ENCODE measurements around the gene ARHGEF11. TPM values are rescaled to one million over a fixed set of nuclear protein-coding genes. Genes with fewer than 3 reads are reported as not detected.
A peak's percentile ranks its signal among the peaks of the same experiment; 100 is the strongest.

ARHGEF11 gene
- total and polyA plus RNA-seq, 2 experiments from 2014 or later, result 25.0 to 26.9 TPM

DNA sequence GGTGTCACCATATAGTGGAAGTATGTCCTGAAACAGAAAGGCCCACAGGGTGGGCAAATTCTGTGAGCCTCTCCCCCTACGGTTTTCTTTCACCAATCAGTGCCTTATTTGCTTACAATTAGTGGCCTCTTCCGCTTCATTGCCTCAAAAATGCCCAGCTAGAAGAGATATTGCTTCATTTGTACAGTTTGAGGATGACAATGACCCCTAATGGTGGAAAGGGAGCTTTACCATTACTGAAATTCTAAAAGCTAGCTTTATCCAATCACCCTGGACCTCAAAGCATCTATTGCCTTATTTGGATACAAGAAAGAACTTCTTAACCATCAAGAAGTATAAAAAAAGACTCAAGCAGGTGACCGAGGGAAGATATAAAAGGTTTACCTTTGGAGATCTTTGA lies 75.5 kb downstream of the ARHGEF11 start:
- Histone ChIP-seq H3K4me3 (no peak overlapping the region), H3K4me1 (ENCODE audit: insufficient read depth) (peaks cover 20% of the 10 kb centered on the region), H2AFZ (no peak overlapping the region), H4K20me1 (ENCODE audit: insufficient read depth, poor library complexity, severe bottlenecking) (no peaks in the 10 kb centered on the region), H3K27me3 (no peaks in the 10 kb centered on the region), H3K36me3 (replicated peaks; ENCODE audit: insufficient read depth, low read depth) (no peaks in the 10 kb centered on the region), H3K27ac (no peak overlapping the region), H3K9me2 (replicated peaks; ENCODE audit: insufficient read depth) (no peaks in the 10 kb centered on the region), H3K4me2 (no peak overlapping the region), H3K9me3 (ENCODE audit: low read depth) (no peaks in the 10 kb centered on the region), H3K79me2 (no peaks in the 10 kb centered on the region)
- DNase-seq (ENCODE audit: low spot score), result no peak
- 81% methylated on average over 3 of the region's 3 CpGs for WGBS (ENCODE audit: low lambda C conversion rate, missing lambda C conversion rate)
- TF ChIP-seq, protein P1, sequence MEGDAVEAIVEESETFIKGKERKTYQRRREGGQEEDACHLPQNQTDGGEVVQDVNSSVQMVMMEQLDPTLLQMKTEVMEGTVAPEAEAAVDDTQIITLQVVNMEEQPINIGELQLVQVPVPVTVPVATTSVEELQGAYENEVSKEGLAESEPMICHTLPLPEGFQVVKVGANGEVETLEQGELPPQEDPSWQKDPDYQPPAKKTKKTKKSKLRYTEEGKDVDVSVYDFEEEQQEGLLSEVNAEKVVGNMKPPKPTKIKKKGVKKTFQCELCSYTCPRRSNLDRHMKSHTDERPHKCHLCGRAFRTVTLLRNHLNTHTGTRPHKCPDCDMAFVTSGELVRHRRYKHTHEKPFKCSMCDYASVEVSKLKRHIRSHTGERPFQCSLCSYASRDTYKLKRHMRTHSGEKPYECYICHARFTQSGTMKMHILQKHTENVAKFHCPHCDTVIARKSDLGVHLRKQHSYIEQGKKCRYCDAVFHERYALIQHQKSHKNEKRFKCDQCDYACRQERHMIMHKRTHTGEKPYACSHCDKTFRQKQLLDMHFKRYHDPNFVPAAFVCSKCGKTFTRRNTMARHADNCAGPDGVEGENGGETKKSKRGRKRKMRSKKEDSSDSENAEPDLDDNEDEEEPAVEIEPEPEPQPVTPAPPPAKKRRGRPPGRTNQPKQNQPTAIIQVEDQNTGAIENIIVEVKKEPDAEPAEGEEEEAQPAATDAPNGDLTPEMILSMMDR (IDR thresholded peaks at IDR 0.05; ENCODE audit: poor library complexity), result peak; percentile 25
- no peak for TF ChIP-seq EZH2phosphoT487 (IDR thresholded peaks at IDR 0.05; ENCODE audit: low read depth, severe bottlenecking, unreplicated experiment)

DNA sequence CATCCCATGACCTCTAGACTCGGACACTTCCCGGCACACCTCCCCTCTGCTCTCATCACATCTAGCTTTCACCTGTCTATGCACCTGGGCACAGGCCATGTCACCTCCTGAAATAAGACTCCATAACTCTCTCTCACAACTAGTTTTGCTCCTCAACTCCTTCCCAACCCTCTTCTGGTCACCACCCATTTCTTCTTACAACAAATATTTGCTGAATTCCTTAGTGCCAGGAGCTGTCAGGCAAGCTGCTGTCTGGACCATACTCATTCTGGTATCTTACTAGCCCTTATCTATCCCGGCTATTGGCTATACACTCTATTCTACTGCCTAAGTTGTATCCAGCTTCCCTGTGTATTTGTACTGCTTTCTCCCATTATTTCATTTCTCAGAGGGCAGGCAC lies 76.0 kb downstream of the ARHGEF11 start:
- Histone ChIP-seq H3K27ac (peak overlapping the region; percentile 34), H3K79me2 (no peaks in the 10 kb centered on the region), H3K4me2 (no peak overlapping the region), H3K4me1 (ENCODE audit: insufficient read depth) (peaks cover 20% of the 10 kb centered on the region), H3K9me3 (ENCODE audit: low read depth) (no peaks in the 10 kb centered on the region), H3K27me3 (no peaks in the 10 kb centered on the region), H3K36me3 (replicated peaks; ENCODE audit: insufficient read depth, low read depth) (no peaks in the 10 kb centered on the region), H2AFZ (no peak overlapping the region), H4K20me1 (ENCODE audit: insufficient read depth, poor library complexity, severe bottlenecking) (no peaks in the 10 kb centered on the region), H3K4me3 (no peak overlapping the region), H3K9me2 (replicated peaks; ENCODE audit: insufficient read depth) (no peaks in the 10 kb centered on the region)
- no peak for DNase-seq (ENCODE audit: low spot score)
- WGBS (ENCODE audit: low lambda C conversion rate, missing lambda C conversion rate), result 77% methylated on average over 3 of the region's 3 CpGs
- TF ChIP-seq, protein P1 (IDR thresholded peaks at IDR 0.05; ENCODE audit: poor library complexity), result no peak
- no peak for TF ChIP-seq EZH2 (IDR thresholded peaks at IDR 0.05; ENCODE audit: borderline replicate concordance)
- no peak for TF ChIP-seq EZH2phosphoT487 (IDR thresholded peaks at IDR 0.05; ENCODE audit: low read depth, severe bottlenecking, unreplicated experiment)

DNA sequence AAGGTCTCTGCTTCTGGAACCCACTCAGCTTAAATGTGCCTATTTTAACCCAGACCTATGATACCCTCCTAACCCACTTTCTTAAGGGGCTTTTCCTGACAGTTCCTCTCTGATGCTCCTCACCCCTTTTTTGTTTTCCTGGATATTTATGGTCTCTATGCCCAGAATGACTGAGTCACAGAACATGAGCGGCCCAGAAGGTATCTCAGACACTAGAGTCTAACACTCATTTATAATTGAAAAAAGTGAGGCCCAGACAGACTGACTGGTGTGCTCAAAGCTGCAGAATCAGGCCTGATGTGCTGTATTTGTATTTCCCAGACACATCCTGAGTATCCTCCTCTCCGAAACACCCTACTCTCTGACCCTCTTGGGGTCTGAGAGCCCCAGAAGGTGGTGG lies 81.1 kb downstream of the ARHGEF11 start:
- Histone ChIP-seq H3K9me2 (replicated peaks; ENCODE audit: insufficient read depth) (no peaks in the 10 kb centered on the region), H3K79me2 (no peaks in the 10 kb centered on the region), H3K9me3 (ENCODE audit: low read depth) (no peaks in the 10 kb centered on the region), H2AFZ (no peak overlapping the region), H3K36me3 (replicated peaks; ENCODE audit: insufficient read depth, low read depth) (no peaks in the 10 kb centered on the region), H3K27ac (no peak overlapping the region), H4K20me1 (ENCODE audit: insufficient read depth, poor library complexity, severe bottlenecking) (no peaks in the 10 kb centered on the region), H3K4me1 (ENCODE audit: insufficient read depth) (peaks cover 11% of the 10 kb centered on the region), H3K4me3 (no peak overlapping the region), H3K4me2 (no peak overlapping the region), H3K27me3 (no peaks in the 10 kb centered on the region)
- TF ChIP-seq, protein P1 (IDR thresholded peaks at IDR 0.05; ENCODE audit: poor library complexity), result no peak
- TF ChIP-seq EZH2phosphoT487 (IDR thresholded peaks at IDR 0.05; ENCODE audit: low read depth, severe bottlenecking, unreplicated experiment) (no peak), EZH2 (IDR thresholded peaks at IDR 0.05; ENCODE audit: borderline replicate concordance) (no peak)
- DNase-seq (ENCODE audit: low spot score), result no peak
- 93% methylated on average over 2 of the region's 2 CpGs for WGBS (ENCODE audit: low lambda C conversion rate, missing lambda C conversion rate)

DNA sequence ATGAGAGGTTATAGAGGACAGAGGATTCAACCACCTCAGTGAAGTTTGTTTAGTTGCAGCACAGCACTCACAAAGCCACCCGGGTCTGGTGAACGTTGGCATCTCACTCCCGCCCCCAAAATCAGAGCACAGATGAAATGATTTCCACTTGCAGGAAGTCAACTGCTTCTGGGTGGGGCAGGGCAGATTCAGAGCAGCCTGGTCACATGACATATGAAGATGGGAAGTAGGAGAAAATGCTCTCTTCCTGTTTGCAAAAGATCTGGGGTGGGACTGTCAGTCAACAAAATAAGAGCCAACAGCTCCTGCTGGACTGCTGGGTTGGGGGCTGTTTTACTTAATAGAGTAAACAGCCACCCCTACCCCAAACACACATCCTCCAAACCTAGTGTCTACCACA lies 81.9 kb downstream of the ARHGEF11 start:
- DNase-seq (ENCODE audit: low spot score), result no peak
- 67% methylated on average over 3 of the region's 3 CpGs for WGBS (ENCODE audit: low lambda C conversion rate, missing lambda C conversion rate)
- no peaks in the 10 kb centered on the region for H4K20me1 ChIP-seq (ENCODE audit: insufficient read depth, poor library complexity, severe bottlenecking)
- no peaks in the 10 kb centered on the region for H3K79me2 ChIP-seq
- no peak overlapping the region for H2AFZ ChIP-seq
- peaks cover 3% of the 10 kb centered on the region for H3K4me1 ChIP-seq (ENCODE audit: insufficient read depth)
- H3K4me3 ChIP-seq, result no peak overlapping the region
- H3K9me2 ChIP-seq (replicated peaks; ENCODE audit: insufficient read depth), result no peaks in the 10 kb centered on the region
- H3K36me3 ChIP-seq (replicated peaks; ENCODE audit: insufficient read depth, low read depth), result no peaks in the 10 kb centered on the region
- H3K27me3 ChIP-seq, result no peaks in the 10 kb centered on the region
- H3K9me3 ChIP-seq (ENCODE audit: low read depth), result no peaks in the 10 kb centered on the region
- H3K27ac ChIP-seq, result no peak overlapping the region
- no peak overlapping the region for H3K4me2 ChIP-seq
- TF ChIP-seq, protein P1 (IDR thresholded peaks at IDR 0.05; ENCODE audit: poor library complexity), result no peak
- TF ChIP-seq EZH2phosphoT487 (IDR thresholded peaks at IDR 0.05; ENCODE audit: low read depth, severe bottlenecking, unreplicated experiment) (no peak), EZH2 (IDR thresholded peaks at IDR 0.05; ENCODE audit: borderline replicate concordance) (no peak)

All from hepatocyte (in vitro differentiated cells).